ENCODE measurements around the gene CSRP2. TPM values are rescaled to one million over a fixed set of nuclear protein-coding genes. Genes with fewer than 3 reads are reported as not detected.

The CSRP2 gene
- total RNA-seq, 1 experiment from 2014 or later = 7.8 TPM

- DNase-seq (ENCODE audit: low read depth, low spot score) = no peak
- no peak for ATAC-seq
- no peak overlapping the region for H3K27ac ChIP-seq (ENCODE audit: low read length)
- no peak overlapping the region for H3K4me3 ChIP-seq (ENCODE audit: low read depth in 2 of 2, low read length in 2 of 2)
- CTCF ChIA-PET = no interaction called here
- H3K9me3 ChIP-seq (ENCODE audit: control insufficient read depth, insufficient read depth, low read depth, low read length) = no peaks in the 10 kb centered on the region
- peaks cover 7% of the 10 kb centered on the region; the same call in 1 of the 2 replicates for H3K27me3 ChIP-seq (ENCODE audit: control insufficient read depth, insufficient read depth, low read length)
- no TSS peak for BruUV-seq (replicated peaks)
- TF ChIP-seq SIN3A (IDR thresholded peaks at IDR 0.05; ENCODE audit: borderline replicate concordance, insufficient read depth, low read depth, low read length) (no peak), TCF7L2 (IDR thresholded peaks at IDR 0.05; ENCODE audit: low read depth, low read length) (no peak), REST (IDR thresholded peaks at IDR 0.05; ENCODE audit: insufficient read depth in 1 of 2, low read depth in 2 of 2, low read length in 1 of 2) (no peak), POLR2AphosphoS5 (IDR thresholded peaks at IDR 0.05; ENCODE audit: low read depth, low read length) (no peak), CTCF (IDR thresholded peaks at IDR 0.05) (no peak)
- intact Hi-C loops (cut with micrococcal nuclease; ENCODE audit: unreplicated experiment) = no loop called here
- POLR2A ChIA-PET = no interaction called here
- in situ Hi-C loops (cut with HindIII; ENCODE audit: low pct_unique_long_range_greater_than_20kb, low sequenced_read_pairs) = no loop called here
- no peaks in the 10 kb centered on the region for H3K36me3 ChIP-seq (ENCODE audit: control insufficient read depth, insufficient read depth, low read length)
- H3K4me1 ChIP-seq (ENCODE audit: control insufficient read depth, insufficient read depth, low read length) = no peaks in the 10 kb centered on the region
These were observed 37.3 kb upstream of the CSRP2 start for GRCh38 chr12:76916170-76916540.

GRCh38 chr12:76915361-76916169 lies 36.7 kb upstream of the CSRP2 start:
- Histone ChIP-seq H3K27me3 (ENCODE audit: control insufficient read depth, insufficient read depth, low read length) (peaks cover 11% of the 10 kb centered on the region; the same call in 1 of the 2 replicates), H3K4me1 (ENCODE audit: control insufficient read depth, insufficient read depth, low read length) (no peaks in the 10 kb centered on the region), H3K9me3 (ENCODE audit: control insufficient read depth, insufficient read depth, low read depth, low read length) (no peaks in the 10 kb centered on the region), H3K27ac (ENCODE audit: low read length) (no peak overlapping the region), H3K36me3 (ENCODE audit: control insufficient read depth, insufficient read depth, low read length) (no peaks in the 10 kb centered on the region), H3K4me3 (ENCODE audit: low read depth in 2 of 2, low read length in 2 of 2) (no peak overlapping the region)
- ChIA-PET CTCF (no interaction called here), POLR2A (no interaction called here)
- BruUV-seq (replicated peaks) = no TSS peak
- intact Hi-C loops (cut with micrococcal nuclease; ENCODE audit: unreplicated experiment) (no loop called here), in situ Hi-C loops (cut with HindIII; ENCODE audit: low pct_unique_long_range_greater_than_20kb, low sequenced_read_pairs) (no loop called here)
- ATAC-seq (no peak), DNase-seq (ENCODE audit: low read depth, low spot score) (no peak)
- TF ChIP-seq REST (IDR thresholded peaks at IDR 0.05; ENCODE audit: insufficient read depth in 1 of 2, low read depth in 2 of 2, low read length in 1 of 2) = no peak
- no peak for TF ChIP-seq POLR2AphosphoS5 (IDR thresholded peaks at IDR 0.05; ENCODE audit: low read depth, low read length)
- no peak for TF ChIP-seq TCF7L2 (IDR thresholded peaks at IDR 0.05; ENCODE audit: low read depth, low read length)
- TF ChIP-seq SIN3A (IDR thresholded peaks at IDR 0.05; ENCODE audit: borderline replicate concordance, insufficient read depth, low read depth, low read length) = no peak
- TF ChIP-seq CTCF (IDR thresholded peaks at IDR 0.05) = no peak

Measured in Panc1 (cell line).